Natural killer cell treated with Interleukin-12 subunit alpha and Interleukin-12 subunit beta and Interleukin-15 and Interleukin-18, amount 100 ng/mL, for 72 hours (primary cell): ENCODE measurements around the gene ZNF511. TPM values are rescaled to one million over a fixed set of nuclear protein-coding genes. Genes with fewer than 3 reads are reported as not detected.

Experiments used
- ATAC-seq, 2 donors: fragments of 150-1000 bp; cut with Tn5 transposase in 1 of 2; sonication (Bioruptor Pico), chemical (Tn5 transposase) in 1 of 2; 2 replicates each; pipeline ENCODE4 v1.10.0; 2021
- DNase-seq: peaks from one replicate; pipeline ENCODE4 v3.0.0; 2022; ENCODE audit warnings: low spot score
- H3K27ac Mint-ChIP-seq, 2 donors: 1 replicate in 1 of 2; 2 replicates in 1 of 2; pipeline ENCODE4 v1.8.0; 2022; ENCODE audit warnings: mixed read lengths in 2 of 2, mild to moderate bottlenecking in 1 of 2, moderate library complexity in 1 of 2
- H3K27me3 Mint-ChIP-seq, 2 donors: 1 replicate in 1 of 2; 2 replicates in 1 of 2; pipeline ENCODE4 v1.8.0; 2022; ENCODE audit warnings: mixed read lengths in 2 of 2
- H3K36me3 Mint-ChIP-seq: one replicate; pipeline ENCODE4 v1.8.0; 2022; ENCODE audit warnings: mixed read lengths
- H3K4me1 Mint-ChIP-seq, 2 donors: 1 replicate in 1 of 2; 2 replicates in 1 of 2; pipeline ENCODE4 v1.8.0; 2022; ENCODE audit warnings: low read depth in 2 of 2, mixed read lengths in 2 of 2, mild to moderate bottlenecking in 1 of 2
- H3K4me3 Mint-ChIP-seq: one replicate; pipeline ENCODE4 v1.8.0; 2022; ENCODE audit warnings: mixed read lengths
- H3K9me3 Mint-ChIP-seq: 2 replicates; pipeline ENCODE4 v1.8.0; 2022; ENCODE audit warnings: mixed read lengths
- total RNA-seq, 2 donors: library from RNA; stranded (reverse); gene quantifications; one replicate each; pipeline ENCODE4 v1.2.3, GENCODE V29; 2022

ZNF511 gene
- total RNA-seq, 2 donors from 2014 or later, result 38.1 to 73.2 TPM

DNA sequence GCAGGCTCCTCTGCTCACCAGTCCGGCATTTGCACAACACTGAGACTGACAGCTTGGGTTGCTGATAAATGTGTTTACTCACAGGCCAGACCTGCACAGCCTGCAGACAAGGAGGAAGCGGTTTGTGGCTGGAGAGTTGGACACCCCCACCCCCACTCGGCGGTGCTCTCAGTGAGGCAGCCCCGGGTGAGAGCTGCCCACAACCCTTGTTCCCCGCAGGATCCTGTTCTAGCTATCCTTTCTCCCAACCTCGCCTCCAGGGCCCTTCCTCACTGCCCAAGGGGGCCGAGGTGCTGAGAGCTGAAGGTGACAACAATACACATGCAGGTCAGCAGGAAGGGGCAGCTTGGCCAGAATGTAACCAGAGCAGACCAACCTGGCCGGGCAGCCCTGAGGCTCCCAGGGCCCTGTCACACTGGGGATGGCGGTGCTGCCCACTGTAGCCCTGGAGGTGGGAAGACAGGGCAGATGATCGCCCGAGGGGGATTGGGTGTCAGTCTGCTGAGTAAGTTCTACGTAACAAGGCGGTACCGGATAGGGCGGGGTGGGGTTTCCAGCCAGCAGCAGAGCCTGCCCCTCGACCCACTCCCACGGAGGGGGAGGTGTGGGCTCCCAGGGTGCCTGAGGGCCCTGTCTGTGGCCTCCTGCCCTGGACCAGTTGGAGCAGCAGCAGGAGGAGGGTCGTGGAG, 30.0 kb upstream of the ZNF511 start:
- DNase-seq, result peak; percentile 96
- Mint-ChIP-seq H3K27me3 (no peaks in the 10 kb centered on the region), H3K4me3 (peak overlapping the region; percentile 89), H3K9me3 (no peaks in the 10 kb centered on the region), H3K4me1 (peaks cover 21 to 23% of the 10 kb centered on the region in 2 donors), H3K27ac (peak overlapping the region; percentile 93 to 95), H3K36me3 (no peaks in the 10 kb centered on the region)
- ATAC-seq, result peak; percentile 84 to 86

DNA sequence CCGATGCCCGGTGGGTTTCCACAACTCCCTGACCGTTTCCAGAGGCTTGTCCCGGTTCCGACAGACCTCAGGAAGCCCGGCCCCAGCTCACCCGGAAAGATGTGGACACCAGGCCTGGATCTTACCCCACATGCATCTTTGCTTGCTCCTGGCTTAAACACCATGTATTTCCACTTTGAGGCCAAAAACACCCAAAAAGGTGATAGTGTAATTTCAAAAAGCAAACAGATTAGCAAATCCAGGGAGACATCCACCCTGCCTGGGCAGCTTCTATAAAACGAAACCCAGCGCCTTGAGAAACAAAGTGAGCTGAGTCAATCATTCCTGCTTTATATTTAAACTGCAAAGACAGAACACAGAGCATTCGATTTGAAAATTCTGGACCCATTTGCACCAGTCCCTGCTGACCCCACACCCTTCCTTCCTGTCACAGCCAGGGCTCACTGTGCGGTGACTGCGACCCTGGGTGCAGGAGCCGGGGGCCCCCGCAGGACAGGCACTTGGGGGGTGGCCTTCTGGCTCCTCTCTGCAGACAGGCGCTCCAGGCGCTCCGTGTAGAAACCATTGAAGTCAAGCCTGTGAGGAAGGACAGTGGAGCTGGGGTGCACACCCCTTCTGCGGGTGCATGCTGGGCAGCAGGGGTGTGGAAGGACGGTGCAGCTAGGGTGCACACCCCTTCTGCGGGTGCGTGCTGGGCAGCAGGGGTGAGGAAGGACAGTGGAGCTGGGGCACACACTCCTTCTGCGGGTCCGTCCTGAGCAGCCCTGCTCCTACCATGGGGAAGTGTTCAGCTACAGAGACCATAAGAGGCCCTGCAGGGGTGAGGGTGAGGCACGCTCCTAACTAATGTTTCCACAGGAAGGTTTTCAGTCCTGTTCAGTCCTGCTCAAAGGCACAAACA, 29.1 kb upstream of the ZNF511 start:
- no peak for ATAC-seq
- H3K36me3 Mint-ChIP-seq, result no peaks in the 10 kb centered on the region
- H3K9me3 Mint-ChIP-seq, result no peaks in the 10 kb centered on the region
- H3K4me1 Mint-ChIP-seq, result peaks cover 21 to 23% of the 10 kb centered on the region in 2 donors
- peak overlapping the region; percentile 93 to 95 for H3K27ac Mint-ChIP-seq
- H3K4me3 Mint-ChIP-seq, result peak overlapping the region; percentile 89
- no peaks in the 10 kb centered on the region for H3K27me3 Mint-ChIP-seq
- no peak for DNase-seq

DNA sequence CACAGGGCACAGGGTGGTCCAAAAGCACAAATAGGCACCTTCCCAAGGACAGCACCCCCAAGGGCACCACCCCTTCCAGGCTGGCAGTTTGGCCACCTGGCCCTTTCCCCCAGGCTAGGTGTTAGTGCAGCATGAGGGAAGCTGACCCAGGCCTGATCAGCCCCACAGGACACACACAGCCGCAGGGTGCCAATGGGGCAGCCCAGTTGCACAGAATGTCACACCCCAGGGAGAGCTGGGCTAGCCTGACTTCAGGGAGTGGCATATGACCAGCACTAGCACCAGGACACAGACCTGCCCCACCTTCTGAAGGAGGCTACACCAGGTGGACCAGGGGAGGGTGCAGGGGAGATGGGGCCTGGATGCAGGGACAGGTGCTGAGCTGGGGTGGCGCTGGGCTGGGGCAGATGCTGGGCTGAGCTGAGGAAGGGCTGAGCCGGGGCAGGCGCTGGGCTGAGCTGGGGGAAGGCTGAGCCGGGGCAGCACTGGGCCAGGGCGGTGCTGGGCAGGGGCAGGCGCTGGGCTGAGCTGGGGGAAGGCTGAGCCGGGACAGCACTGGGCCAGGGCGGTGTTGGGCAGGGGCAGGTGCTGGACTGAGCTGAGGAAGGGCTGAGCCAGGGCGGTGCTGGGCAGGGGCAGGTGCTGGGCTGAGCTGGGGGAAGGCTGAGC, 28.2 kb upstream of the ZNF511 start:
- Mint-ChIP-seq H3K9me3 (no peaks in the 10 kb centered on the region), H3K27me3 (no peaks in the 10 kb centered on the region), H3K4me1 (peaks cover 21 to 23% of the 10 kb centered on the region in 2 donors), H3K4me3 (no peak overlapping the region), H3K27ac (peak overlapping the region in 1 of 2 donors; percentile 93), H3K36me3 (no peaks in the 10 kb centered on the region)
- ATAC-seq (no peak), DNase-seq (no peak)

DNA sequence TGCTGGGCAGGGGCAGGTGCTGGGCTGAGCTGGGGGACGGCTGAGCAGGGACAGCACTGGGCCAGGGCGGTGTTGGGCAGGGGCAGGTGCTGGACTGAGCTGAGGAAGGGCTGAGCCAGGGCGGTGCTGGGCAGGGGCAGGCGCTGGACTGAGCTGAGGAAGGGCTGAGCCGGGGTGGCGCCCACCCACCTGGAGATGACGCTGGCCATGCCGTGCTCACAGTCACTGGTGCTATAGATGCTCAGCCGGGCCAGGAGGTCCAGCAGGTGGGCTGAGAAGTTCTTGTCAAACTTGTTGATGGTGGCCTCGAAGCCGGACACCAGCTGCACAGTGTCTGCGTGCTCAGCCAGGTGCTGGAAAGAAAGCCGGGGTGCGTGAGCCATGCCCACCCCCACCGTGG, 27.6 kb upstream of the ZNF511 start:
- no peaks in the 10 kb centered on the region for H3K9me3 Mint-ChIP-seq
- H3K4me3 Mint-ChIP-seq, result no peak overlapping the region
- peaks cover 5% of the 10 kb centered on the region for H3K36me3 Mint-ChIP-seq
- H3K4me1 Mint-ChIP-seq, result peaks cover 23 to 24% of the 10 kb centered on the region in 2 donors
- no peak for ATAC-seq
- no peak overlapping the region for H3K27ac Mint-ChIP-seq
- H3K27me3 Mint-ChIP-seq, result no peaks in the 10 kb centered on the region
- no peak for DNase-seq

DNA sequence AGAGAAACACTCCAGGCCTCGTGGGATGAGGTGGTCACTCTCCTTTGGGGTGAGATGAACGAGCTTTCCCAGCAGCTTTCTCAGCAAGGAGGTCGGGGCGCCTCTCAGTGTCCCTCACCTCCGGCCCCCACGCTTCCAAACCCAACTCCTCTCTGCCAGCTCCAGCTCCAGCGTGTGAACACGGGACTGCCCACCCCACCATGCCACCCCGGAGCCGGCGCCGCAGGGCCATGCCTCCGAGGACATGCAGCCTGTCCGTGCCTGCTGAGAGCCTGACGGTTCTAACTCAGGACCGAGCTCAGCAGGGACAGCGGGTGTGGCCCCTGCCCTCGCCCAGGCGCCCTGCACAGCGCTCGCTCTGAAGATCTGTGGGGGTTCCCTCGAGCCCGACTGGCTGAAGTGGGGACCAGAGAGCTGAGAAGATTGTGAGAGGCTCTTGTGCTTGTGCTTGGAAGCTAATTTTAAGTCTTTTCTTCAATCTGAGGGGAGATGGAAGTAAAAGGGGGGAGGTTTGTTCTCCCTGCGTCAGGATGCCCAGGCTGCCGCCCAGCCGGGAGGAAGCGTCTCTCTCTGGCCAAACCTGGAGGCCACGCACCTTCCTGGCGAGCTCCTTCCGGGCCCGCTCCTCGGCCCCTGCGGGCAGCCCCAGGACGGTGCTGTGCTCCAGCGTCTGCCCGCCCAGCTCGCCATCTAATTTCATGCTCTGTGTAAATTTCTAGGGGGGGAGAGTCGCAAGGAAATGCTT, 26.9 kb upstream of the ZNF511 start:
- DNase-seq (no peak), ATAC-seq (no peak)
- H3K4me1 Mint-ChIP-seq, result peaks cover 23 to 31% of the 10 kb centered on the region in 2 donors
- H3K4me3 Mint-ChIP-seq, result no peak overlapping the region
- no peaks in the 10 kb centered on the region for H3K27me3 Mint-ChIP-seq
- H3K9me3 Mint-ChIP-seq, result no peaks in the 10 kb centered on the region
- no peak overlapping the region for H3K27ac Mint-ChIP-seq
- H3K36me3 Mint-ChIP-seq, result peaks cover 12% of the 10 kb centered on the region

DNA sequence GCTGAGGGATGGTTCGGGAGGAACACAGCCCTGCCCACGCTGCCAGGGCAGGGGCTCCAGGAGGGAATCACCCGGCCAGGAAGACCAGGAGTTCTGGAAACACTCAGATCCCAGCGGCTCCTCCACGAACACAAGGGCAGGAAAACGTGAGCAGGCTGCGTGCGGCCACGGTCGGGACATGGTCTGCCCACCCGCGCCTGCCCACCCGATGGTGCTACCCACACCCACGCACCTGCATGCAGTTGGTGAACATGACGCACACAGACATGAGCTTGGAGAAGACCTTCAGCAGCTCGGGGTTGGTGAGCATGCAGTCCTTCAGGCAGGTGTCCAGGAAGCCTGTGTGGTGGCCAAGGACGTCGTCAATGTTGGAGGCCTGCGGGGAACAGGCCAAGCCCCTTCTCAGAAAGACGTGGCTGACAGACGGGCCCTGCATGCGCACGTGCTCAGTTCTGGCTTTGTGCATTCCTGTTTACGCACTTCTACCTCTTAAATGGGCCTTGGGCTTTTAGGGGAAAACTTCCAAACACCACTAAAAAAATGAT, 25.8 kb upstream of the ZNF511 start:
- no peaks in the 10 kb centered on the region for H3K9me3 Mint-ChIP-seq
- no peaks in the 10 kb centered on the region for H3K27me3 Mint-ChIP-seq
- H3K4me3 Mint-ChIP-seq, result no peak overlapping the region
- H3K36me3 Mint-ChIP-seq, result peaks cover 15% of the 10 kb centered on the region
- DNase-seq (no peak), ATAC-seq (no peak)
- H3K27ac Mint-ChIP-seq, result no peak overlapping the region
- peaks cover 21 to 33% of the 10 kb centered on the region in 2 donors for H3K4me1 Mint-ChIP-seq

DNA sequence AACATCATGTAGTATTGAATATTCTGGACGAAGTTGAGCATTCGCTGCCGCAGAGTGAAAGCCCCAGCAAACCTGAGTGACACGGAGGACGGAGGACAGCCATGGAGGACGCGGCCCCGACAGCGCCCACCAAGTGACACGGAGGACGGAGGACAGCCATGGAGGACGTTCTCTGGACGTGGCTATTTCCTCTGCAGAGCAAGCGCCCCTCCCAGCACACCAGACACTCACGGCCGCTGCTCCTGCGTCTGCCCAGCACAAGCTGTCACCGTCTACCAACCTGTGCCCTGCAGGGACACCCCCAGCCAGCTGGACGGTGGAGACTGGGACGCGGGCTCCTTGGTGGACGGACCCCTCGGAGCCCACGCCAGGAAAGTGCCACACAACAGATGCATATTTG, 24.8 kb upstream of the ZNF511 start:
- no peak overlapping the region for H3K27ac Mint-ChIP-seq
- H3K27me3 Mint-ChIP-seq, result no peaks in the 10 kb centered on the region
- H3K4me1 Mint-ChIP-seq, result peaks cover 11 to 25% of the 10 kb centered on the region in 2 donors
- DNase-seq (no peak), ATAC-seq (no peak)
- H3K4me3 Mint-ChIP-seq, result no peak overlapping the region
- peaks cover 17% of the 10 kb centered on the region for H3K36me3 Mint-ChIP-seq
- H3K9me3 Mint-ChIP-seq, result no peaks in the 10 kb centered on the region

DNA sequence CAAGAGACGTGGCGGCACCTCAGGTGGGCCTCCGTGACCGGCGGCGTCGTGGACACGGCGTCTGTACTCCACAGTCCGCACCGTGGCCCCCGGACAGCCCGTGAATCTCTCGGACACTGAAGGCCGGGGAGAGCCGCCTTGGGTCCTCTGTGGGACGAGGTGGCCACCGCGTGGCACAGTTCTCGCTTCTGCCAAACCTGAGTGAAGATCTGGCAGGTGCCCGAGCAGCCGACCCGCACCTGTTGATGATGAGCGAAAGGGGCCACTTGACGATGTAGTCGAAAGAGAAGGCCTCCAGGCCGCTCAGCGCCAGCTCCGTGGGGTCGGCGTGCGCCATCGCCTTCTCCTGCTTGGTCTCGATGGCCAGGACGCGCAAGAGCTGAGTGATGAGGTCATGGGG, 23.5 kb upstream of the ZNF511 start:
- Mint-ChIP-seq H3K27ac (no peak overlapping the region), H3K27me3 (no peaks in the 10 kb centered on the region), H3K4me1 (peaks cover 0 to 18% of the 10 kb centered on the region in 2 donors), H3K9me3 (no peaks in the 10 kb centered on the region), H3K36me3 (peaks cover 20% of the 10 kb centered on the region), H3K4me3 (no peak overlapping the region)
- ATAC-seq (no peak), DNase-seq (no peak)

DNA sequence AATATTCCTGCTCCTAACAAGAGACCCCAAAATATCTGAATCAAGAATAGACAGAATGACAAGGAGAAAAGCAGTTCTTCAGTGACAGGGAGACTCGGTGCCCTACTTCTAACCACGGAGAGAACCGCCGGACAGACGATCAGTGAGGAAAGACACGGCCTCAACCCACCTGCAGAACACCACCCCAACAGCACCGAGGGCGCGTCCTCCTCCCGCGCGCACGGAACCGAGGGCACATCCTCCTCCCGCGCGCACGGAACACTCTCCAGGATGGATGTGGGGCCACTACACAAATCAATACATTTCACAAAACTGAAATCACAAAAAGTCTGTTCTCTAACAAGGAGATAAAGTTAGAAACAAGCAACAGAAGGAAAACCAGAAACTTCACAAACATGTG, 22.3 kb upstream of the ZNF511 start:
- ATAC-seq, result no peak
- no peak overlapping the region for H3K4me3 Mint-ChIP-seq
- H3K27ac Mint-ChIP-seq, result peak overlapping the region in 1 of 2 donors; percentile 76
- peaks cover 0 to 18% of the 10 kb centered on the region in 2 donors for H3K4me1 Mint-ChIP-seq
- no peaks in the 10 kb centered on the region for H3K27me3 Mint-ChIP-seq
- no peaks in the 10 kb centered on the region for H3K9me3 Mint-ChIP-seq
- DNase-seq, result no peak
- H3K36me3 Mint-ChIP-seq, result peaks cover 20% of the 10 kb centered on the region

DNA sequence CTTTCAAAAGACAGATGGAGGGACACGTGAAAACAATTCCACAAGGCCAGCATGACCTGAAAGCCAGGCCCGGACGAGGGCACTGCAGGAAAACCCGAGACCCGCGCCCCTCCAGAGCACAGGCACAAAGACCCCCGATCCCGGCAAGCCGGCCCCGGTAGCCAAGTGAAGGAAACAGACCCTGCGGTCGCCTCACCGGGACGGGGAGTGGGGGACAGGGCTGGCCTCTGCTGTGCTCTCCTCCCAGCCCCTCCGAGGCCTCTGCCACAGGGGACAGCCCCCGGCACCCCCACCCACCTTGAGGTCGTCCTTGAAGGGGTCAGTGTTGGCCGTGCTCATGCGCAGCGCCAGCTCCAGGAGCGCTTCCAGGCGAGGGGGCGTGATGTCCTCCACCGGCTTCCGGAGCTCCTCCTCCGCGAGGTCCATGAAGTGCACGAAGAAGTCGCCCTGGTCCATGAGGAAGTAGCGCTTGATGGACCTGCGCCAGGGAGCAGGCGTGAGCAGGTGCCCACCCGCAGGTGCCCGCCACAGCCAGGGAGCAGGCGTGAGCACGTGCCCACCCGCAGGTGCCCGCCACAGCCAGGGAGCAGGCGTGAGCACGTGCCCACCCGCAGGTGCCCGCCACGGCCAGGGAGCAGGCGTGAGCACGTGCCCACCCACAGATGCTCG, 20.7 kb upstream of the ZNF511 start:
- Mint-ChIP-seq H3K27me3 (no peaks in the 10 kb centered on the region), H3K4me3 (no peak overlapping the region), H3K27ac (no peak overlapping the region), H3K9me3 (no peaks in the 10 kb centered on the region), H3K4me1 (peaks cover 0 to 15% of the 10 kb centered on the region in 2 donors), H3K36me3 (peaks cover 20% of the 10 kb centered on the region)
- DNase-seq, result no peak
- ATAC-seq, result no peak

DNA sequence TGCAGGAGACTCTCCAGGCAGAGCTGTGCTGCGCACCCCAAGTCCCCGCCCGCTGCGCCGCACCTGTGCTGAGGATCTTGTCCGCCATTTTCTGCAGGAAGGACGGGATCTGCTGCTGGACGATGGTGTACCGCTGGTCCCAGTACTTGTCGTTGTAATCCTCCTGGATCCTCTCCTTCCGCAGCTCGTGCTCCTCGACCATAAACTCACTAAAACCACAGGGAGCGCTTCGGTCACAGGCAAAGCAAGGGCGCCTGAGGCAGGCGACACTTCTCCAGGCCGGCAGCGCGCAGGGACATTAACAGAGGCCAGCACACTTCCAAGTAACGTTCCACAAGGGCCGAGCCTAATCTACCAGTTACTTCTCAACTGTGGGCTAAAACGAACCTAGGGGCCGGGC, 19.0 kb upstream of the ZNF511 start:
- DNase-seq (no peak), ATAC-seq (peak in 1 of 2 donors; percentile 8)
- H3K36me3 Mint-ChIP-seq, result peaks cover 20% of the 10 kb centered on the region
- H3K27ac Mint-ChIP-seq, result no peak overlapping the region
- no peaks in the 10 kb centered on the region for H3K9me3 Mint-ChIP-seq
- no peak overlapping the region for H3K4me3 Mint-ChIP-seq
- H3K27me3 Mint-ChIP-seq, result no peaks in the 10 kb centered on the region
- H3K4me1 Mint-ChIP-seq, result peaks cover 0 to 15% of the 10 kb centered on the region in 2 donors

DNA sequence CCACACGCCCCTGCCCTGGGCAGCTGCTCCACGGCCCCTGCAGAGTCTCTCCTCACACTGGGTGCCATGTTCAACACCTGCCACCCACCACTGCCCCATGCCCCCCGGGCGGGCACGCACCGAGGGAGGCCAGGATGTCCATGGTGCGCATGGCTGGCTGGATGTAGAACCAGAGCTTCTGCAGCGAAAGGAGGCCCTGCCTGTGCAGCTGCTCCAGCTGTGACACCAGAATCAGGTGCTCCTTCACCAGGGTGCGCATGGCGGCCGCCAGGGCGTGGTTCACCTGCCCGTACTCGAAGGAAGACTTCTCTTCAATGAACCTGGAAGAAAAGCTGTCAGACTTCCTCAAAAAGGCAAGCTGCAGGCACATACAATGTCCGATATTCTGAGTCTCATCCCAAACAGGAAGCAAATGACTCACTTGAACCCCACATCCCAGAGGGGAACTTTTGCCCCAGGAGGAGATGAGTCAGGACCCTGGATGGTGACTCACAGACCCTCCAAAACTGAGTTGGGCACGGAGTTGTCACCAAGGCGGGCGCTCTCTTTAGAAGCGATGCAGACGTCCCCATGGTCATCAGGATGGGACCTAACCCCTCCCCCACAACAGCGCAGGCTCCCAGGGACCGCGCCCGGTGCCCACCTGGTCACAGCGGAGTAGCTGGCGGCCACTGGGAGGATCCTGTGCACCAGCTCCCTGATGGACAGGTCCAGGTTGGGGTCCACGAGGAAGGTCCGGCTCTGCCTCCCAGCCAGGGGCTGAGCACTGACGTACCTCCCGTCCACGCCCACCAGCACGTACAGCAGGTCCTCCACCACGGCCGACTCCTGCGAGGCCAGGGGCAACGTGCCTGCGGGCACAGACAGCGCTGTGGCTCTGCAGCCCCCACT, 15.6 kb upstream of the ZNF511 start:
- Mint-ChIP-seq H3K4me1 (peaks cover 0 to 6% of the 10 kb centered on the region in 2 donors), H3K27me3 (no peaks in the 10 kb centered on the region), H3K9me3 (no peaks in the 10 kb centered on the region), H3K4me3 (no peak overlapping the region), H3K27ac (no peak overlapping the region), H3K36me3 (peaks cover 12% of the 10 kb centered on the region)
- DNase-seq, result peak; percentile 42
- ATAC-seq, result no peak
